Activated CD8-positive, alpha-beta T cell treated with anti-CD3 and anti-CD28 coated beads, Interleukin-2, amount 10 ng/mL, durations not matched to agents 7 days and 5 days (primary cell): ENCODE data around the gene NUDT3. TPM values are rescaled to one million over a fixed set of nuclear protein-coding genes. Genes with fewer than 3 reads are reported as not detected.
A peak's percentile ranks its signal among the peaks of the same experiment; 100 is the strongest.
"Not testable (repeated sequence)": the region's sequence is repeated elsewhere in the genome, so short reads cannot be mapped to it uniquely, and the experiment has no call there.

Experiments
- ATAC-seq: fragments of 150-1000 bp; cut with Tn5 transposase; one replicate; pipeline ENCODE4 v1.10.0; 2021; ENCODE audit warnings: moderate library complexity
- CTCF ChIA-PET: fragments of 350-600 bp; sonication (Branson Sonifier 250); formaldehyde crosslinking; loops from one replicate; lab custom pipeline; 2021; ENCODE audit warnings: antibody characterized with exemption; lab: Charles Lee
- POLR2A ChIA-PET: fragments of 350-600 bp; sonication (Branson Sonifier 250); formaldehyde crosslinking; loops from one replicate; lab custom pipeline; 2021; ENCODE audit warnings: antibody characterized with exemption; lab: Charles Lee
- DNase-seq: peaks from one replicate; pipeline ENCODE4 v3.0.0-alpha.2; 2020
- H3K27ac Mint-ChIP-seq: one replicate; pipeline ENCODE4 v1.8.0; 2021; ENCODE audit warnings: mild to moderate bottlenecking, mixed read lengths
- H3K27me3 Mint-ChIP-seq: one replicate; pipeline ENCODE4 v1.8.0; 2021; ENCODE audit warnings: low read depth, mixed read lengths
- H3K36me3 Mint-ChIP-seq: one replicate; pipeline ENCODE4 v1.8.0; 2021; ENCODE audit warnings: low read depth, mixed read lengths
- H3K4me1 Mint-ChIP-seq: one replicate; pipeline ENCODE4 v1.8.0; 2021; ENCODE audit warnings: low read depth, mixed read lengths
- H3K4me3 Mint-ChIP-seq: one replicate; pipeline ENCODE4 v1.8.0; 2021; ENCODE audit warnings: mild to moderate bottlenecking, mixed read lengths
- H3K9me3 Mint-ChIP-seq: one replicate; pipeline ENCODE4 v1.8.0; 2022; ENCODE audit warnings: mixed read lengths; ENCODE audit not compliant: insufficient read depth
- total RNA-seq, 2 experiments: library from RNA; stranded (reverse); gene quantifications; one replicate each; pipeline ENCODE4 v1.2.3, GENCODE V29; 2021

The NUDT3 gene
- total RNA-seq, 2 experiments from 2014 or later, result 13.1 to 13.8 TPM

- H3K27me3 Mint-ChIP-seq, H3K4me3 Mint-ChIP-seq, H3K36me3 Mint-ChIP-seq, DNase-seq, ATAC-seq, H3K9me3 Mint-ChIP-seq, CTCF ChIA-PET: not testable (repeated sequence)
- POLR2A ChIA-PET, result interaction anchor here (0.6 kb wide), 1 partner anchor 66 kb away, joined by 3 read pairs; no protein-coding TSS in a partner anchor
- peaks cover 28% of the 10 kb centered on the region for H3K4me1 Mint-ChIP-seq
- H3K27ac Mint-ChIP-seq, result peak overlapping the region; percentile 50
Measured at GRCh38 chr6:34365781-34366638, 26.5 kb downstream of the NUDT3 start.

- H3K36me3 Mint-ChIP-seq, H3K4me3 Mint-ChIP-seq, H3K27me3 Mint-ChIP-seq, H3K9me3 Mint-ChIP-seq, ATAC-seq, H3K27ac Mint-ChIP-seq, DNase-seq: not testable (repeated sequence)
- ChIA-PET CTCF (interaction anchor here (1.9 to 2.3 kb wide), 3 partner anchors 27 to 51 kb away, joined by 6 to 9 read pairs (median 8); no protein-coding TSS in a partner anchor), POLR2A (interaction anchor here (1.7 kb wide), 1 partner anchor 29 kb away, joined by 6 read pairs; the partner anchor contains the start of gene NUDT3)
- H3K4me1 Mint-ChIP-seq, result peaks cover 33% of the 10 kb centered on the region
Measured at GRCh38 chr6:34363681-34364075, 28.8 kb downstream of the NUDT3 start.

- peak; percentile 84 for ATAC-seq
- Mint-ChIP-seq H3K4me3 (no peak overlapping the region), H3K4me1 (peaks cover 33% of the 10 kb centered on the region), H3K27ac (peak overlapping the region; percentile 34), H3K36me3 (peaks cover 3% of the 10 kb centered on the region), H3K9me3 (no peaks in the 10 kb centered on the region), H3K27me3 (no peaks in the 10 kb centered on the region)
- DNase-seq, result peak; percentile 63
- CTCF ChIA-PET, result interaction anchor here (0.7 to 2.3 kb wide), 7 partner anchors 27 to 200 kb away, joined by 3 to 9 read pairs (median 6); partner anchors contain the start of gene SMIM29
- POLR2A ChIA-PET, result interaction anchor here (1.7 kb wide), 1 partner anchor 30 kb away, joined by 6 read pairs; the partner anchor contains the start of gene NUDT3
Measured at GRCh38 chr6:34362909-34363680, 29.4 kb downstream of the NUDT3 start.

- Mint-ChIP-seq H3K4me3 (no peak overlapping the region), H3K4me1 (peaks cover 33% of the 10 kb centered on the region), H3K9me3 (no peaks in the 10 kb centered on the region), H3K36me3 (peaks cover 3% of the 10 kb centered on the region), H3K27ac (peak overlapping the region; percentile 34), H3K27me3 (no peaks in the 10 kb centered on the region)
- CTCF ChIA-PET, result interaction anchor here (1.1 to 2.1 kb wide), 3 partner anchors 28 to 166 kb away, joined by 3 to 9 read pairs (median 6); no protein-coding TSS in a partner anchor
- POLR2A ChIA-PET, result interaction anchor here (1.7 kb wide), 1 partner anchor 31 kb away, joined by 6 read pairs; the partner anchor contains the start of gene NUDT3
- DNase-seq, result no peak
- no peak for ATAC-seq
Measured at GRCh38 chr6:34362176-34362575, 30.3 kb downstream of the NUDT3 start.

GRCh38 chr6:34360556-34360955, 31.9 kb downstream of the NUDT3 start:
- POLR2A ChIA-PET, result no interaction called here
- ATAC-seq (no peak), DNase-seq (no peak)
- H3K36me3 Mint-ChIP-seq, result peaks cover 3% of the 10 kb centered on the region
- H3K4me1 Mint-ChIP-seq, result peaks cover 32% of the 10 kb centered on the region
- no peaks in the 10 kb centered on the region for H3K9me3 Mint-ChIP-seq
- no peak overlapping the region for H3K27ac Mint-ChIP-seq
- CTCF ChIA-PET, result interaction anchor here (1.2 to 2.0 kb wide), 2 partner anchors 31 to 111 kb away, joined by 3 to 6 read pairs; no protein-coding TSS in a partner anchor
- no peak overlapping the region for H3K4me3 Mint-ChIP-seq
- H3K27me3 Mint-ChIP-seq, result no peaks in the 10 kb centered on the region

- Mint-ChIP-seq H3K9me3 (no peaks in the 10 kb centered on the region), H3K4me1 (peaks cover 32% of the 10 kb centered on the region), H3K27me3 (no peaks in the 10 kb centered on the region), H3K27ac (no peak overlapping the region), H3K36me3 (peaks cover 3% of the 10 kb centered on the region), H3K4me3 (no peak overlapping the region)
- ChIA-PET POLR2A (no interaction called here), CTCF (interaction anchor here (1.0 to 2.0 kb wide), 3 partner anchors 8 to 110 kb away, joined by 3 to 7 read pairs (median 6); no protein-coding TSS in a partner anchor)
- ATAC-seq (no peak), DNase-seq (no peak)
Measured at GRCh38 chr6:34359418-34360158, 32.9 kb downstream of the NUDT3 start.

GRCh38 chr6:34358389-34358905, 34.0 kb downstream of the NUDT3 start:
- no peaks in the 10 kb centered on the region for H3K9me3 Mint-ChIP-seq
- DNase-seq (no peak), ATAC-seq (no peak)
- H3K4me1 Mint-ChIP-seq, result peaks cover 27% of the 10 kb centered on the region
- ChIA-PET POLR2A (no interaction called here), CTCF (interaction anchor here (2.0 kb wide), 1 partner anchor 57 kb away, joined by 7 read pairs; no protein-coding TSS in a partner anchor)
- H3K36me3 Mint-ChIP-seq, result peaks cover 3% of the 10 kb centered on the region
- no peak overlapping the region for H3K27ac Mint-ChIP-seq
- H3K27me3 Mint-ChIP-seq, result no peaks in the 10 kb centered on the region
- H3K4me3 Mint-ChIP-seq, result no peak overlapping the region

- H3K27ac Mint-ChIP-seq, result no peak overlapping the region
- no peaks in the 10 kb centered on the region for H3K9me3 Mint-ChIP-seq
- ATAC-seq (no peak), DNase-seq (no peak)
- CTCF ChIA-PET, result interaction anchor here (2.0 kb wide), 1 partner anchor 57 kb away, joined by 7 read pairs; no protein-coding TSS in a partner anchor
- peaks cover 22% of the 10 kb centered on the region for H3K4me1 Mint-ChIP-seq
- no peak overlapping the region for H3K4me3 Mint-ChIP-seq
- peaks cover 3% of the 10 kb centered on the region for H3K36me3 Mint-ChIP-seq
- H3K27me3 Mint-ChIP-seq, result no peaks in the 10 kb centered on the region
- POLR2A ChIA-PET, result no interaction called here
Measured at GRCh38 chr6:34357937-34358336, 34.5 kb downstream of the NUDT3 start.

- CTCF ChIA-PET, result no interaction called here
- Mint-ChIP-seq H3K27ac (no peak overlapping the region), H3K9me3 (no peaks in the 10 kb centered on the region), H3K36me3 (peaks cover 3% of the 10 kb centered on the region), H3K4me3 (no peak overlapping the region), H3K27me3 (no peaks in the 10 kb centered on the region), H3K4me1 (peaks cover 13% of the 10 kb centered on the region)
- no peak for ATAC-seq
- POLR2A ChIA-PET, result no interaction called here
- no peak for DNase-seq
Measured at GRCh38 chr6:34355889-34356288, 36.6 kb downstream of the NUDT3 start.

GRCh38 chr6:34354230-34354629, 38.2 kb downstream of the NUDT3 start:
- POLR2A ChIA-PET, result not testable (repeated sequence)
- CTCF ChIA-PET, result interaction anchor here (0.6 kb wide), 1 partner anchor 17 kb away, joined by 3 read pairs; no protein-coding TSS in a partner anchor

More at GRCh38 chr6:34354230-34354629, 38.2 kb downstream of the NUDT3 start:
- H3K4me3 Mint-ChIP-seq, DNase-seq, H3K36me3 Mint-ChIP-seq, H3K4me1 Mint-ChIP-seq, ATAC-seq, H3K27me3 Mint-ChIP-seq, H3K27ac Mint-ChIP-seq, H3K9me3 Mint-ChIP-seq: not testable (repeated sequence)
